Sigmoid colon (tissue), 7 donors: ENCODE measurements around the gene PSEN1. TPM values are rescaled to one million over a fixed set of nuclear protein-coding genes. Genes with fewer than 3 reads are reported as not detected.

Experiments
- DNase-seq: peaks from one replicate; pipeline ENCODE4 v3.0.0-alpha.2; 2019
- H3K27ac ChIP-seq, 4 donors: fragments of 200-600 bp; sonication (generic); one replicate each; pipeline ENCODE4 v1.5.1; 2016 to 2019; ENCODE audit warnings: mild to moderate bottlenecking in 1 of 4
- H3K27me3 ChIP-seq, 3 donors: fragments of 200-600 bp; sonication (generic); one replicate each; pipeline ENCODE4 v1.5.1; 2019; ENCODE audit warnings: mild to moderate bottlenecking in 1 of 3
- H3K36me3 ChIP-seq, 4 donors: fragments of 200-600 bp; sonication (generic); one replicate each; pipeline ENCODE4 v1.5.1; 2016 to 2019
- H3K4me1 ChIP-seq, 4 donors: fragments of 200-600 bp; sonication (generic); one replicate each; pipeline ENCODE4 v1.5.1; 2017 to 2019
- H3K4me3 ChIP-seq, 4 donors: fragments of 200-600 bp; sonication (generic); one replicate each; pipeline ENCODE4 v1.5.1; 2017 to 2019; ENCODE audit warnings: mild to moderate bottlenecking in 2 of 4, moderate library complexity in 1 of 4
- H3K9me3 ChIP-seq, 4 donors: fragments of 200-600 bp in 3 of 4; sonication (generic) in 3 of 4; one replicate each; pipeline versions ENCODE4 v1.5.1 to v1.6.1; 2013 to 2019
- CTCF ChIP-seq, 4 experiments: fragments of 450-650 bp in 3 of 4; fragments of 200-600 bp in 1 of 4; IDR thresholded peaks; one replicate each; pipeline ENCODE4 v1.5.1; 2016 to 2019; ENCODE audit warnings: antibody characterized with exemption in 4 of 4, mild to moderate bottlenecking in 3 of 4, moderate library complexity in 2 of 4
- EP300 ChIP-seq, 4 donors: sonication (generic); formaldehyde crosslinking; IDR thresholded peaks; one replicate each; pipeline ENCODE4 v1.6.1; 2017; ENCODE audit warnings: antibody characterized with exemption in 4 of 4
- POLR2A ChIP-seq, 2 donors: fragments of 450-650 bp; IDR thresholded peaks; one replicate each; pipeline ENCODE4 v1.6.1; 2016; ENCODE audit warnings: antibody characterized with exemption in 2 of 2, mild to moderate bottlenecking in 2 of 2, moderate library complexity in 2 of 2
- POLR2AphosphoS5 ChIP-seq, 4 donors: sonication (generic); formaldehyde crosslinking; IDR thresholded peaks; one replicate each; pipeline ENCODE4 v1.6.1; 2017; ENCODE audit warnings: antibody characterized with exemption in 4 of 4
- whole genome bisulfite sequencing, 2 donors: extraction: QIAGEN DNeasy Blood & Tissue Kit; methylation state at CpG; one replicate each; pipeline ENCODE4 v1.1.7; 2013; 5-methylcytosine and 5-hydroxymethylcytosine counted together
- intact Hi-C: fragments of 100-400 bp; cut with DNase I; formaldehyde crosslinking; loops from one replicate; pipeline ENCODE4 v1.15.1; 2023
- polyA plus RNA-seq, 3 donors: library from polyadenylated mRNA; stranded (reverse); fragments of 200-250 nt; gene quantifications; one replicate each; pipeline ENCODE4 v1.2.3, GENCODE V29; 2013
- total RNA-seq, 4 donors: library from RNA; depleted of rRNA; stranded (reverse); fragments of >200 nt; gene quantifications; one replicate each; pipeline ENCODE4 v1.1.0, GENCODE V29; 2016
- donor health status: healthy with polysubstance abuse.
- donor health status: Bipolar disorder and iron deficiency.
- donor health status: healthy.

The PSEN1 gene
- total and polyA plus RNA-seq, 7 donors, result 11.4 to 53.5 (median 46.0) TPM

GRCh38 chr14:73234586-73235394 lies 98.5 kb downstream of the PSEN1 start:
- Histone ChIP-seq H3K27me3 (peaks cover 7 to 23% (median 11%) of the 10 kb centered on the region in 3 donors), H3K9me3 (no peaks in the 10 kb centered on the region), H3K36me3 (no peaks in the 10 kb centered on the region), H3K4me3 (no peak overlapping the region), H3K27ac (no peak overlapping the region), H3K4me1 (peaks cover 0 to 32% (median 27%) of the 10 kb centered on the region in 4 donors)
- WGBS, 2 donors, result 76 to 80% methylated on average over 11 of the region's 11 CpGs
- DNase-seq, result peak; percentile 27
- intact Hi-C loops, result no loop called here
- TF ChIP-seq POLR2AphosphoS5 (IDR thresholded peaks at IDR 0.05), result no peak
- no peak for TF ChIP-seq POLR2A (IDR thresholded peaks at IDR 0.05)
- TF ChIP-seq CTCF (IDR thresholded peaks at IDR 0.05), result no peak
- no peak for TF ChIP-seq EP300 (IDR thresholded peaks at IDR 0.05)

GRCh38 chr14:73235531-73236155 lies 99.3 kb downstream of the PSEN1 start:
- intact Hi-C loops, result no loop called here
- peaks cover 0 to 41% (median 36%) of the 10 kb centered on the region in 4 donors for H3K4me1 ChIP-seq

GRCh38 chr14:73236157-73236556 lies 99.8 kb downstream of the PSEN1 start:
- intact Hi-C loops, result no loop called here
- Histone ChIP-seq H3K27me3 (peaks cover 7 to 35% (median 11%) of the 10 kb centered on the region in 3 donors), H3K9me3 (no peaks in the 10 kb centered on the region), H3K4me1 (peaks cover 0 to 46% (median 40%) of the 10 kb centered on the region in 4 donors), H3K4me3 (no peak overlapping the region), H3K36me3 (no peaks in the 10 kb centered on the region), H3K27ac (no peak overlapping the region)
- WGBS, 2 donors, result 62 to 79% methylated on average over 11 of the region's 11 CpGs
- peak; percentile 63 for DNase-seq
- TF ChIP-seq EP300 (IDR thresholded peaks at IDR 0.05), result no peak
- no peak for TF ChIP-seq POLR2AphosphoS5 (IDR thresholded peaks at IDR 0.05)
- no peak for TF ChIP-seq CTCF (IDR thresholded peaks at IDR 0.05)
- no peak for TF ChIP-seq POLR2A (IDR thresholded peaks at IDR 0.05)

More at GRCh38 chr14:73235531-73236155, 99.3 kb downstream of the PSEN1 start:
- peaks cover 7 to 31% (median 11%) of the 10 kb centered on the region in 3 donors for H3K27me3 ChIP-seq
- TF ChIP-seq POLR2AphosphoS5 (IDR thresholded peaks at IDR 0.05), result no peak
- no peak for TF ChIP-seq POLR2A (IDR thresholded peaks at IDR 0.05)
- no peak for TF ChIP-seq EP300 (IDR thresholded peaks at IDR 0.05)
- TF ChIP-seq CTCF (IDR thresholded peaks at IDR 0.05), result no peak
- 34 to 48% methylated on average over 6 of the region's 6 CpGs for whole genome bisulfite sequencing, 2 donors
- DNase-seq, result peak; percentile 64
- H3K36me3 ChIP-seq, result no peaks in the 10 kb centered on the region
- H3K9me3 ChIP-seq, result no peaks in the 10 kb centered on the region
- H3K4me3 ChIP-seq, result no peak overlapping the region
- peak overlapping the region in 1 of 4 donors; percentile 1 for H3K27ac ChIP-seq

GRCh38 chr14:73236752-73237218 lies 100.5 kb downstream of the PSEN1 start:
- Histone ChIP-seq H3K36me3 (no peaks in the 10 kb centered on the region), H3K9me3 (no peaks in the 10 kb centered on the region), H3K27me3 (peaks cover 7 to 35% (median 11%) of the 10 kb centered on the region in 3 donors), H3K27ac (no peak overlapping the region), H3K4me3 (peak overlapping the region in 1 of 4 donors; percentile 57), H3K4me1 (peaks cover 0 to 52% (median 46%) of the 10 kb centered on the region in 4 donors)
- intact Hi-C loops, result no loop called here
- DNase-seq, result no peak
- WGBS, 2 donors, result 52 to 71% methylated on average over 7 of the region's 7 CpGs
- no peak for TF ChIP-seq POLR2A (IDR thresholded peaks at IDR 0.05)
- TF ChIP-seq POLR2AphosphoS5 (IDR thresholded peaks at IDR 0.05), result no peak
- TF ChIP-seq CTCF (IDR thresholded peaks at IDR 0.05), result no peak
- no peak for TF ChIP-seq EP300 (IDR thresholded peaks at IDR 0.05)
